Activated CD4-positive, alpha-beta T cell treated with anti-CD3 and anti-CD28 coated beads, Interleukin-2, amount 10 ng/mL, durations not matched to agents 7 days and 5 days (primary cell): ENCODE measurements around the gene ZBTB42. TPM values are rescaled to one million over a fixed set of nuclear protein-coding genes. Genes with fewer than 3 reads are reported as not detected.

Experiments used
- CTCF ChIA-PET: fragments of 350-600 bp; sonication (Branson Sonifier 250); formaldehyde crosslinking; loops from one replicate; lab custom pipeline; 2021; ENCODE audit warnings: antibody characterized with exemption; lab: Charles Lee
- POLR2A ChIA-PET: fragments of 350-600 bp; sonication (Branson Sonifier 250); formaldehyde crosslinking; loops from one replicate; lab custom pipeline; 2021; ENCODE audit warnings: antibody characterized with exemption; lab: Charles Lee
- DNase-seq: peaks from one replicate; pipeline ENCODE4 v3.0.0-alpha.2; 2020
- H3K27ac Mint-ChIP-seq: one replicate; pipeline ENCODE4 v1.8.0; 2021; ENCODE audit warnings: mild to moderate bottlenecking, moderate library complexity, mixed read lengths
- H3K27me3 Mint-ChIP-seq: one replicate; pipeline ENCODE4 v1.8.0; 2021; ENCODE audit warnings: mixed read lengths
- H3K36me3 Mint-ChIP-seq: one replicate; pipeline ENCODE4 v1.8.0; 2021; ENCODE audit warnings: low read depth, mixed read lengths
- H3K4me1 Mint-ChIP-seq: one replicate; pipeline ENCODE4 v1.8.0; 2021; ENCODE audit warnings: mixed read lengths
- H3K4me3 Mint-ChIP-seq: one replicate; pipeline ENCODE4 v1.8.0; 2021; ENCODE audit warnings: mild to moderate bottlenecking, moderate library complexity, mixed read lengths
- H3K9me3 Mint-ChIP-seq: one replicate; pipeline ENCODE4 v1.8.0; 2021; ENCODE audit warnings: mixed read lengths
- total RNA-seq, 2 experiments: library from RNA; stranded (reverse); gene quantifications; one replicate each; pipeline ENCODE4 v1.2.3, GENCODE V29; 2021

The ZBTB42 gene
- total RNA-seq, 2 experiments from 2014 or later: 4.5 to 5.8 TPM

DNA sequence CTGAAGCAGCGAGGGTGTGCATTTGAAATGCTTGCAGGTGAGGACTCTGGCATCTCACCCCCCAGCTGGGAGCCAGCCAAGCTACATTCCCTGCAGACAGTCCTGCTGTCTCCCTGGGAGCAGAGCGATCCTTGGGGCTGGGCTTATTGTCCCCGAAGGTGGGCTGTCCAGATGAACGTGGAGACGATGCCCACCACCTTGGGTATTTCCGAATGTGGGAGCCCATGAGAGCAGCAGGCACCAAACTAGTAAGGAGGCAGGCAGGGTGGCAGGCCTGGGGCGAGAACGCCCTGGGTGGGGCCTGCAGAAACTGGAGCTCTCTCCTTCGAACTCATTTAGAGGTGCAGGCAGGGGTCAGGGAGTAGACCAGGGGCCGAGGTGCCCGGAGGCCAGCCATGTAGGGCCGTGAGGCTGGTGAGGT is 18.5 kb downstream of the ZBTB42 start:
- H3K27me3 Mint-ChIP-seq: peaks cover 2% of the 10 kb centered on the region
- H3K36me3 Mint-ChIP-seq: peaks cover 3% of the 10 kb centered on the region
- ChIA-PET CTCF (interaction anchor here (1.0 to 1.2 kb wide), 3 partner anchors 19 to 51 kb away, joined by 3 to 4 read pairs (median 3); partner anchors contain the start of gene ZBTB42), POLR2A (no interaction called here)
- no peak overlapping the region for H3K4me3 Mint-ChIP-seq
- H3K9me3 Mint-ChIP-seq: peaks cover 1% of the 10 kb centered on the region
- H3K27ac Mint-ChIP-seq: no peak overlapping the region
- no peak for DNase-seq
- peaks cover 10% of the 10 kb centered on the region for H3K4me1 Mint-ChIP-seq

DNA sequence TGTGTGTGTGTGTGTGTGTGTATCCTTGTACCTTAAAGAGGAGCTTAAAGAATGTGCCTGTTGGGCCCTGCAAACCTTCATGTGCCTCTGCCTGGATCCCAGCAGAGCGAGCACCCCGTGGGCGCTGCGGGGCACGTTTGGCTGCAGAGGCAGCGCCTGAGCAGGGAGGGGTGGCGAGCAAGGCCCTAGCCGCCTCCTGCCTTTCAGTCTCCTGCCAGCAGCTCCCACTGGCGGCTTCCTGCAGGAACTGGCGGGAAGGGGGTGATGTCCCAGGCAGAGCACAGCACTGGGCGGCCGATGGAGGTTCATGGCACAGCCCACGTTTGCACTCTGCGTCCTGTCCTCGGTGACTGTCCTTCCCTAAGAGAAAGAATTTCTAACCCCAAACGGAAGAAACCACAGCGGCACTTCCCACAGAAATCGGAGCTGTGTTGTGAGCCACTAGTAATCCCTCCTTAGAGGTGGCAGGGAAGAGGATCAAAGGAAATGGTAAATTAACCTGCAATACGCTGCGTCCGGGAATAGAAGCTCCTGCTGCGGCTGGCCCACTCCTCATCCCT is 19.8 kb downstream of the ZBTB42 start:
- H3K4me3 Mint-ChIP-seq: no peak overlapping the region
- DNase-seq: no peak
- POLR2A ChIA-PET: no interaction called here
- peaks cover 8% of the 10 kb centered on the region for H3K36me3 Mint-ChIP-seq
- H3K9me3 Mint-ChIP-seq: peaks cover 10% of the 10 kb centered on the region
- H3K27ac Mint-ChIP-seq: no peak overlapping the region
- CTCF ChIA-PET: interaction anchor here (1.4 kb wide), 1 partner anchor 52 kb away, joined by 7 read pairs; no protein-coding TSS in a partner anchor
- H3K27me3 Mint-ChIP-seq: peaks cover 15% of the 10 kb centered on the region
- peaks cover 16% of the 10 kb centered on the region for H3K4me1 Mint-ChIP-seq

DNA sequence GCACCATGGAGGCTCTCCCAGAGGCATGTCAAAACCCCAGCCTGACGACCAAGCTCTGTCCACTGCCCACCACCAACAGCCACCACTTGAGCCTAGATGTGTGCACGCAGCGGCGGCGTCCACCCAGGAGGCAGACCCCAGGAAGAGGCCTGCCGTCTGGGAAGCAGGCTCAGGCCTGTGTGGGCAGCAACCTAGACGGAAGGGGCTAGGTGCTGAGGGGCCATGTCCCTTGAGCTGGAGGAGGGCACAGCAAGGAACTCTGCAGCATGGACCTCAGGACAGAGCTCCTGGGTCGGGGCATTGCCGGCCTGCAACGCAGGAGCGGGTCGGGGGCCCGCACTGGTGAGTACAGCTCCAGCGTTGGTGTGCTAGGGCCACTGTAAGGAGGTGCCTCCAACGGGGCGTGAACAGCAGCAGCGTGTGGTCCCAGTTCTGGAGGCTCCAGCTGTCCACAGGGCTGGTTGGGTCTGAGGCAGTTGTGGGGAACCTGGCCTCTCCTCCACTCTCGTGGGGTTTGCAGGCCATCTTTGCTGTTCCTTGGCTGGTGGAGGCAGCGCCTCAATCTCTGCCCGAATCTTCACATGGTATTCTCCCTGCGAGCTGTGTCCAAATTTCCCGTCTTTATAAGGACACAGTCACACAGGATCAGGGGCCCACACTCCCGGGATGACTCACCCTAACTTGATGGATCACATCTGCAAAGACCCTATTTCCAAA is 20.5 kb downstream of the ZBTB42 start:
- CTCF ChIA-PET: interaction anchor here (0.7 to 1.4 kb wide), 2 partner anchors 53 kb away, joined by 3 to 7 read pairs; no protein-coding TSS in a partner anchor
- DNase-seq: no peak

DNA sequence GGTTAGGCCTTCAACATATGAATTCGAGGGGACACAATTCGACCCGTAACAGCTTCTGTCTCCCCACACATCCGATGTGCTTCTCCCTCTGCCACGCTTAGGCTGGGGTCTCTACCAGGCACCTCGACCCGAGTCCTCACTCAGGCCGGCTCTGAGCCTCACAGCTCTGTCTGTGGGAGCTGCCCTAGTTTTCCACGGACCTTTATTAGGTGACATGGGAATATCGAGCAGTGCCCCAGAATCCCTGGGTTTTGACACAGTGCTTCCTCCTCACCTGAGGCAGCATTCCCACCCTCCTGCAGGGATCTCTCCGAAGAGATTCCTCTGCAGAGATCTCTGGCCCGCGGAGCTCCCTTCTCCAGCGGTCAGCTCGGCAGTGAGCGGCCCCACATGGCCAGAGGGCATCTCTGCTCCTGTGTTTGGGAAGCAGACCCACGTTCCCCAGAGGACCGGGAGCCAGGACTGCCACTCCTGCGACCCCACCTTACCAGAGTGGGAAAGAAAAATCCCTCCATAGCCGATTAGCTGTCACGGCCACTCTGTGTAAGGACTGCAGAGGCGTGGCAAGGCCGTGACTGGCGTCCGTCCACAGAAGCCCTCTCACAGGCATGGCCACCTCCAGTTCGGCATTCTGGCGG is 21.2 kb downstream of the ZBTB42 start:
- Mint-ChIP-seq H3K36me3 (peaks cover 8% of the 10 kb centered on the region), H3K4me3 (no peak overlapping the region), H3K27ac (no peak overlapping the region), H3K4me1 (peaks cover 16% of the 10 kb centered on the region), H3K9me3 (peaks cover 10% of the 10 kb centered on the region), H3K27me3 (peaks cover 19% of the 10 kb centered on the region)
- ChIA-PET POLR2A (no interaction called here), CTCF (interaction anchor here (0.7 to 1.1 kb wide), 2 partner anchors 54 kb away, joined by 3 read pairs; no protein-coding TSS in a partner anchor)
- no peak for DNase-seq

More for the DNA sequence above, 20.5 kb downstream of the ZBTB42 start:
- POLR2A ChIA-PET: no interaction called here
- Mint-ChIP-seq H3K9me3 (peaks cover 10% of the 10 kb centered on the region), H3K4me1 (peaks cover 20% of the 10 kb centered on the region), H3K4me3 (no peak overlapping the region), H3K27me3 (peaks cover 16% of the 10 kb centered on the region), H3K27ac (no peak overlapping the region), H3K36me3 (peaks cover 8% of the 10 kb centered on the region)

DNA sequence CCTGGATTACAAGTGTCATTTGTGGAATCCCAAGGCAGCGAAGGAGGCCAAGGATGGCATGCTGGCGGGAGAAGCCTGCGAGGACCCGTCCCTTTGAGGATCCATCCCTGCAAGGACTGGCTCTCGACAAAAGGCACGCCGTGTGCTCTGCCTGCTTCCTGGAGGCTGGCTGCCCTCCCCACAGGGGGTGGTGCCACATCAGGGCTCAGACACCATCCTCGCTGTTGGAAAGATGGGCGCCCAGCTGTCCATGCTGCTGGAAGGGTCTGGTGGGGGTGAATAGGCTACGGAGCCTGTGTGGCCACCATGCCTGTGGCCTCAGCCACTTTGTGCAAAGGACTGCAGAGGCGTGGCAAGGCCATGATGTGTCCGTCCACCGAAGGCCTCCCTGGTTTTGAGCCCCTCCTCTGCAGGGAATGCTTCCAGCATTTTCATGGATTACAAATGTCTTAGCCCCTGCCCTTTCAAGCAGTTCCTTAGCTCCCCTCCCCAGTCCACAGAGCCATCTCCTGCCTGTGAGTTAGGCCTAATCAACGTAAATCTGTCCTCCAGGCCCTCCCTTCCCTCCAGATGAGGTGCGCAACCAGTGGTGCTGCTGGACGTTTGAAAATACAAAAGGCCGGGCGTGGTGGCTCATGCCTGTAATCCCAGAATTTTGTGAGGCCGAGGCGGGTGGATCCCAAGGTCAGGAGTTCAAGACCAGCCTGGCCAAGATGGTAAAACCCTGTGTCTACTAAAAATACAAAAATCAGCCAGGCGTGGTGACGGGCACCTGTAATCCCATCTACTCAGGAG is 22.1 kb downstream of the ZBTB42 start:
- DNase-seq: no peak
- ChIA-PET CTCF (interaction anchor here (1.1 kb wide), 1 partner anchor 55 kb away, joined by 3 read pairs; no protein-coding TSS in a partner anchor), POLR2A (no interaction called here)
- Mint-ChIP-seq H3K4me1 (peaks cover 23% of the 10 kb centered on the region), H3K36me3 (peaks cover 8% of the 10 kb centered on the region), H3K9me3 (peaks cover 10% of the 10 kb centered on the region), H3K27me3 (peaks cover 26% of the 10 kb centered on the region), H3K27ac (no peak overlapping the region), H3K4me3 (no peak overlapping the region)

DNA sequence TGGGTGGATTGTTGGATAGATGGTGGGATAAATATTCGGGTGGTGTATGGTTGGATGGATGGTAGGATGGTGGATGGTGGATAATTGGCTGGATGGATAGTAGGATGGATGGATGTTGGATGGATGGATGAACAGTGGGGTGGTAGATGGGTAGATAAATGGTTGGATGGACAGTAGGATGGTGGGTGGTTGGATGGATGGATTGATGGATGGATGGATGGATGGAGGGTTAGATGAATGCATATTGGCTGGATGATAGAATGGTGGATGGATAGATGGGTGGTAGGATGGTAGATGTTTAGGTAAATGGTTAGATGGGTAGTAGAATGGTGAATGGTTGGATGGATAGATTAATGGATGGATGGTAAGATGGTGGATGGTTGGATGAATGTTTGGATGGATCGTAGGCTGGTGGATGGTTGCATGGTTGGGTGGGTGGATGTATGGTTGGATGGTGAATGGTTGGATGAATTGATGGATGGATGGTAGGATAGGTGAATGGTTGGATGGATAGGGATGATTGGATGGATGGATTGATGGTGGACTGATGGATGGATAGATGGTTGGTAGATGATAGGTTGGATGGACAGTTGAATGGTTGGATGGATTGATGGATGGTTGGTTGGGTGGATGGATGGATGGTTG is 23.6 kb downstream of the ZBTB42 start:
- Mint-ChIP-seq H3K4me3 (peak overlapping the region; percentile 25), H3K9me3 (peaks cover 10% of the 10 kb centered on the region), H3K27me3 (peaks cover 26% of the 10 kb centered on the region), H3K27ac (no peak overlapping the region), H3K36me3 (peaks cover 5% of the 10 kb centered on the region), H3K4me1 (peaks cover 23% of the 10 kb centered on the region)
- CTCF ChIA-PET: interaction anchor here (1.3 kb wide), 1 partner anchor 30 kb away, joined by 5 read pairs; no protein-coding TSS in a partner anchor
- no peak for DNase-seq
- POLR2A ChIA-PET: no interaction called here

DNA sequence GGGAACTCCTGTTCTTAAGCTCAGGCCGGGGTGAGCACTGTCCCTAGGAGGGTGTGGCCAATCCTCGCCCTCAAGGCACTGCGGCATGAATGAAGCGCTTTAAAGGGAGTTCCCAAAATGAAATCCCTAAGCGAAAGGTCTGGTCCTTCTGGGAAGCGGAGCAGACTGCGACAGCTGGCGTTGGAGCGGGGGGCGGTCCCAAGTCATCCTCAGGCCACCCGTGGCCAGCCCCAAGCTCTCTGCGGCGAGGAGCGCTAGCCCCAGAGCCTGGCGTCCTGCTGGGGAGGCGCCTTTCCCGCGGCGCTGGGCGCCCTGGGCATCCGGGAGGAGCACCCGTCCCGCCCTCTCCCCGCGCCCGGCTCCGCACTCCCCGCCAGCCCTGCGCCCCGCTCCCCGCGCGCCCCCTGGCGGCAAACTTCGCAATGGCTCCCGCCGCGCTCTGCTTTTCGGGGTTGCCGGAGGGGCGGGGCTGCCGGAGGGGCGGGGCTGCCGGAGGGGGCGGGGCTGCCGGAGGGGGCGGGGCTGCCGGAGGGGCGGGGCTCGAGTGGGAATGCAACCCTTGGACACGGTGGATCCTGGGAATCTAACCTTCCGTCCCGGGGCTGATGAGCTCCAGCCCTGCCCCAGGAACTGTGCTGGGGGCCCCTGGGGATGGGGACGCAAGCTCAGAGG is 25.4 kb downstream of the ZBTB42 start:
- Mint-ChIP-seq H3K4me3 (peak overlapping the region; percentile 70), H3K36me3 (peaks cover 5% of the 10 kb centered on the region), H3K27ac (no peak overlapping the region), H3K4me1 (peaks cover 23% of the 10 kb centered on the region), H3K27me3 (peaks cover 26% of the 10 kb centered on the region), H3K9me3 (peaks cover 10% of the 10 kb centered on the region)
- DNase-seq: peak; percentile 93
- ChIA-PET POLR2A (interaction anchor here (0.6 to 1.3 kb wide), 3 partner anchors 35 to 175 kb away, joined by 3 to 9 read pairs (median 3); partner anchors contain the start of gene SIVA1), CTCF (interaction anchor here (0.6 to 2.9 kb wide), 21 partner anchors 16 to 250 kb away, joined by 3 to 26 read pairs (median 4); partner anchors contain the start of genes SIVA1 and ZBTB42)

DNA sequence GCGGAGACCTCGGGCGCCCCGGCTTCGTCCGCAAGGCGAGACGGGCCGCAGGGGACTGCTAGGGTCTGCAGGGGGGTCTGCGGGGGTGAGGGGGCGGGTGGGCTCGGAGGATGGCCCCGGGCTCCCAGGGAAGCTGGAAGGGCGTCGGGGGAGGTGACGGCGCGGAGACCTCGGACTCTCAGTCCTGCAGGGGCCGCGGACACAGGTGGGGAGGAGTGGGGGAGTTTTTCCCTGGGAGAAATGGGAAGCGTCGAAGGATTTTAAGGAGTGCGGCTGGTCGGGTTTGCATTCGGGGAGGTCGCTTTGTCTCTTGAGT is 25.9 kb downstream of the ZBTB42 start:
- CTCF ChIA-PET: interaction anchor here (0.9 to 2.9 kb wide), 14 partner anchors 17 to 167 kb away, joined by 3 to 26 read pairs (median 5); partner anchors contain the start of genes SIVA1 and ZBTB42
- H3K36me3 Mint-ChIP-seq: peaks cover 5% of the 10 kb centered on the region
- peaks cover 26% of the 10 kb centered on the region for H3K27me3 Mint-ChIP-seq
- peak overlapping the region; percentile 60 for H3K4me3 Mint-ChIP-seq
- no peak for DNase-seq
- POLR2A ChIA-PET: interaction anchor here (0.6 to 1.3 kb wide), 2 partner anchors 74 to 174 kb away, joined by 3 to 9 read pairs; partner anchors contain the start of gene SIVA1
- peaks cover 10% of the 10 kb centered on the region for H3K9me3 Mint-ChIP-seq
- H3K4me1 Mint-ChIP-seq: peaks cover 23% of the 10 kb centered on the region
- H3K27ac Mint-ChIP-seq: no peak overlapping the region

DNA sequence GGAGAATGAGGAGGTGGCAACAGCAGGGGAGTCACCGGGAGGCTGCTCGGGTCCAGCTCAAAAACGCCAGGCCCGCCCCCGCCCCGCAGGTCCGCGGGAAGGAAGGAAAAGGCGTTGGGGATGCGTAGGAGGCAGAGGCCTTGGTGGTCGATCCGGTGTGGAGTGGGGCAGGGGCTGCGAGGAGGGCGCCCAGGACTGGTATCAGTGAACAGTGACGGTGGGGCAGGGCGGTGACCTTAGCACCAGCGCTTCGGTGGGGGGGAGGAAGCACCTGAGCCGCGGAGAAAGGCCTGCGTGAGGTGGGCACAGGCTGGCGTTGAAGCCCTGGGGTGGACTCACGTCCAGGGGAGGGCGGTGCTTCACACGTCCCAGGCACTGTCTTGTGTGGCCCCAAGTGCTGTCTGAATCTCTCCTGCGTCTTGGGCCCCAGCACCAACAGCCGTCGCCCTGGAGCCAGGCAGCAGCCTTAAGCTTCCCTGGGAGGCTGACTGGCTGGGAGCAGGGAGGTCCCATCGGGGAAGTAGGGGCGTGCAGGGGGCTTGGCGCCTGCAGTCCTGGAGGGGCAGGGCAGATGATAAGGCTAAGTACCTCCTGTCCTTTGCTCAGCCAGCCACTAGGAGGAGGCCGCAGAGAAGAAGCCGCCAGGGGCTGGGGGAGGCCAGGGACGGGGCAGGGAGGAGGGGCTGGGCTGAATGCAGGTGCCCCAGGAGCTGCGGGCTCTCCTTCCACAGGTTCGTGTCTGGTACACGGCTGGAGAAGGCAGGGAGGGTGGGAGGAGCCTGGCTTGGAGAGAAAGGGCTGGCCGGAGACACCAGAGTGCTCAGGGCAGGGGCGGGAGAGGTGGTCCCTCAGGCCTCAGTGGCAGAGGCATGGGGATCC is 26.5 kb downstream of the ZBTB42 start:
- Mint-ChIP-seq H3K9me3 (peaks cover 10% of the 10 kb centered on the region), H3K36me3 (peaks cover 5% of the 10 kb centered on the region), H3K27me3 (peaks cover 26% of the 10 kb centered on the region), H3K27ac (peak overlapping the region; percentile 31), H3K4me1 (peaks cover 23% of the 10 kb centered on the region), H3K4me3 (peak overlapping the region; percentile 60)
- peak; percentile 59 for DNase-seq
- POLR2A ChIA-PET: interaction anchor here (0.6 kb wide), 1 partner anchor 174 kb away, joined by 9 read pairs; no protein-coding TSS in a partner anchor
- CTCF ChIA-PET: interaction anchor here (0.9 to 2.9 kb wide), 10 partner anchors 18 to 167 kb away, joined by 3 to 26 read pairs (median 6); partner anchors contain the start of genes SIVA1 and ZBTB42

DNA sequence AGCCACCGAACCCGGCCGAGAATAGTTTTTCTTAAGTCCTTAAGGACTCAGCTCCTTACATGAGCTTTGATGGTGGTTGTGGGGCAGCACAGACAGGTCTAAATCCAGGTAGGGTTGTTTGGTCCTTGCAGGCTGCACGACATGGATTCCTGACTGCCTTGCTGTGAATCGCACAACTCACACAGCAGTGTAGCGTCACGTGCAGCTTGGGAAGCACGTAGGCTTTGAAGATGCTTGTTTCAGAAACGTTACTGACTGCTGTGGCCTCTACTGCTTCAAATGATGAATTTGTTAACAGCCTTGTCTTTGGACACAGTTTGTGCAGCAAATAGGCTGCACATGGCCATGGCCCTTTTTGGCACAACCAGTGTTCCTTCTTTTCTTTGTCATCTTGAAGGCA is 29.9 kb downstream of the ZBTB42 start:
- ChIA-PET CTCF (interaction anchor here (0.8 kb wide), 1 partner anchor 13 kb away, joined by 3 read pairs; no protein-coding TSS in a partner anchor), POLR2A (no interaction called here)
- Mint-ChIP-seq H3K4me1 (peaks cover 12% of the 10 kb centered on the region), H3K4me3 (no peak overlapping the region), H3K27ac (no peak overlapping the region), H3K36me3 (no peaks in the 10 kb centered on the region), H3K9me3 (no peaks in the 10 kb centered on the region), H3K27me3 (peaks cover 11% of the 10 kb centered on the region)
- DNase-seq: no peak
